Measurements from ENCODE around the gene ASB13. TPM values are rescaled to one million over a fixed set of nuclear protein-coding genes. Genes with fewer than 3 reads are reported as not detected.
A peak's percentile ranks its signal among the peaks of the same experiment; 100 is the strongest.

Gene ASB13
- total and polyA plus RNA-seq, 2 donors (not counting 1 experiment from before 2014, with no cell fraction given), result 5.4 to 15.4 TPM

- no peaks in the 10 kb centered on the region for H3K27me3 ChIP-seq (ENCODE audit: control insufficient read depth, insufficient read depth, low read length)
- DNase-seq (ENCODE audit: low read depth in 2 of 2), result no peak
- no peak overlapping the region for H3K4me3 ChIP-seq (replicated peaks in 1 of 4; ENCODE audit: control extremely low read depth in 1 of 4, insufficient read depth in 1 of 4, low read depth in 3 of 4, low read length in 4 of 4)
- TF ChIP-seq, protein P1, sequence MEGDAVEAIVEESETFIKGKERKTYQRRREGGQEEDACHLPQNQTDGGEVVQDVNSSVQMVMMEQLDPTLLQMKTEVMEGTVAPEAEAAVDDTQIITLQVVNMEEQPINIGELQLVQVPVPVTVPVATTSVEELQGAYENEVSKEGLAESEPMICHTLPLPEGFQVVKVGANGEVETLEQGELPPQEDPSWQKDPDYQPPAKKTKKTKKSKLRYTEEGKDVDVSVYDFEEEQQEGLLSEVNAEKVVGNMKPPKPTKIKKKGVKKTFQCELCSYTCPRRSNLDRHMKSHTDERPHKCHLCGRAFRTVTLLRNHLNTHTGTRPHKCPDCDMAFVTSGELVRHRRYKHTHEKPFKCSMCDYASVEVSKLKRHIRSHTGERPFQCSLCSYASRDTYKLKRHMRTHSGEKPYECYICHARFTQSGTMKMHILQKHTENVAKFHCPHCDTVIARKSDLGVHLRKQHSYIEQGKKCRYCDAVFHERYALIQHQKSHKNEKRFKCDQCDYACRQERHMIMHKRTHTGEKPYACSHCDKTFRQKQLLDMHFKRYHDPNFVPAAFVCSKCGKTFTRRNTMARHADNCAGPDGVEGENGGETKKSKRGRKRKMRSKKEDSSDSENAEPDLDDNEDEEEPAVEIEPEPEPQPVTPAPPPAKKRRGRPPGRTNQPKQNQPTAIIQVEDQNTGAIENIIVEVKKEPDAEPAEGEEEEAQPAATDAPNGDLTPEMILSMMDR (conservative IDR thresholded peaks at IDR 0.05 in 1 of 2, IDR thresholded peaks at IDR 0.05 in 1 of 2; ENCODE audit: low read depth in 1 of 2, low read length in 2 of 2), result peak in 1 of 2 donors; percentile 12
- no peak for TF ChIP-seq EZH2 (IDR thresholded peaks at IDR 0.05; ENCODE audit: low read length, missing control alignments)
- H3K9me3 ChIP-seq (ENCODE audit: control insufficient read depth, insufficient read depth, low read depth, low read length), result no peaks in the 10 kb centered on the region
- H3K27ac ChIP-seq (ENCODE audit: insufficient read depth, low read length), result no peak overlapping the region
- no peaks in the 10 kb centered on the region for H3K36me3 ChIP-seq (ENCODE audit: control insufficient read depth, insufficient read depth, low read length)
- H3K4me1 ChIP-seq (ENCODE audit: control insufficient read depth, extremely low read depth, insufficient read depth, low read length), result peaks cover 8% of the 10 kb centered on the region
- H4K20me1 ChIP-seq (ENCODE audit: control insufficient read depth, extremely low read depth, insufficient read depth, low read length), result no peaks in the 10 kb centered on the region
- H3K9ac ChIP-seq (ENCODE audit: insufficient read depth, low read length), result no peak overlapping the region
- no peak overlapping the region for H2AFZ ChIP-seq (ENCODE audit: low read length)
- H3K4me2 ChIP-seq (ENCODE audit: extremely low read depth, insufficient read depth, low read length), result no peak overlapping the region
- H3K79me2 ChIP-seq (ENCODE audit: control insufficient read depth, insufficient read depth, low read length), result no peaks in the 10 kb centered on the region
These were observed 2.5 kb downstream of the ASB13 start for GRCh38 chr10:5663692-5664427.

DNA sequence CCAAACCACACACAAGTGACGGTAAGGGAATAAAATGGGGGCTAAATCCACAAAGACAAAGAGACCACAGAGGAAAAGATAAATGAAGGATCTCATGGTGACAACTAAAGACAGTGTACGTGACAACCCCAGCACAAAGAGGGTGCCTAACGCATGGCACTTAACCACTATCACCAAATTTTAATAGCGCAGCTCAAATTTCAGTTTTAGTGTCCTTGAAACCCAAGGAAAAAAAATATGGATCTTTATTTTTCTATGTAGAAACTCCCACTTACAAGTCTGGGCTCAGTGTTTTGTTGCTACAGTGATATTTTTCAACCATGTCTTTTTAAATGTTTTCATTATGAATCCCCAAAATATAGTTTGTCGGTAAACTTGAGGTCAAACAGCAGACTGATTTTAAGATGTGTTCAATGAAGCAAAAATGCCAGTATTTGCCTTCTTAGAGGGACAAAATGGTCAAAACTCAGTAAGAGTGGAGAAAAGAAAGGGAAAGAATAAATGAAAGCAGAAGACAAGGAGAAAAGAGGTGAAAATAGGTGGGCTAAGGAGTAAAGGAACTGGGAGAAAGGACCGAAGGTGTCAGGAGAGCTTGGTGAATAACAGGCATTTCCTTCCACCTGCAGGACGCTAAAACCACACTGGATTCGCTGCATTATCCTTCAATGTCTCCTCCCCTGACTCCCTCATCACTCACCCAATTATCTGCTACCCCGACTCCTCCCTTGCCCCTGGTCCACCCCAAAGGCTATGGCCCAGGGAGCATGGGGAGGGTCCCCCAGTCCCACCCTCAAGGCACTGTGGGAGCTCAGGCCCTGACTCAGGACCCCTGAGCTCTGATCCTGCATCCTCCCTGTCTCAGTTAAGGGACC is 3.5 kb downstream of the ASB13 start:
- Histone ChIP-seq H3K79me2 (ENCODE audit: control insufficient read depth, insufficient read depth, low read length) (no peaks in the 10 kb centered on the region), H3K36me3 (ENCODE audit: control insufficient read depth, insufficient read depth, low read length) (no peaks in the 10 kb centered on the region), H3K4me1 (ENCODE audit: control insufficient read depth, extremely low read depth, insufficient read depth, low read length) (peaks cover 8% of the 10 kb centered on the region), H3K4me3 (replicated peaks in 1 of 4; ENCODE audit: control extremely low read depth in 1 of 4, insufficient read depth in 1 of 4, low read depth in 3 of 4, low read length in 4 of 4) (no peak overlapping the region), H2AFZ (ENCODE audit: low read length) (no peak overlapping the region), H4K20me1 (ENCODE audit: control insufficient read depth, extremely low read depth, insufficient read depth, low read length) (no peaks in the 10 kb centered on the region), H3K4me2 (ENCODE audit: extremely low read depth, insufficient read depth, low read length) (no peak overlapping the region), H3K9me3 (ENCODE audit: control insufficient read depth, insufficient read depth, low read depth, low read length) (no peaks in the 10 kb centered on the region), H3K27me3 (ENCODE audit: control insufficient read depth, insufficient read depth, low read length) (no peaks in the 10 kb centered on the region), H3K9ac (ENCODE audit: insufficient read depth, low read length) (no peak overlapping the region), H3K27ac (ENCODE audit: insufficient read depth, low read length) (no peak overlapping the region)
- DNase-seq (ENCODE audit: low read depth in 2 of 2), result no peak
- TF ChIP-seq, protein P1 (conservative IDR thresholded peaks at IDR 0.05 in 1 of 2, IDR thresholded peaks at IDR 0.05 in 1 of 2; ENCODE audit: low read depth in 1 of 2, low read length in 2 of 2), result no peak
- no peak for TF ChIP-seq EZH2 (IDR thresholded peaks at IDR 0.05; ENCODE audit: low read length, missing control alignments)

DNA sequence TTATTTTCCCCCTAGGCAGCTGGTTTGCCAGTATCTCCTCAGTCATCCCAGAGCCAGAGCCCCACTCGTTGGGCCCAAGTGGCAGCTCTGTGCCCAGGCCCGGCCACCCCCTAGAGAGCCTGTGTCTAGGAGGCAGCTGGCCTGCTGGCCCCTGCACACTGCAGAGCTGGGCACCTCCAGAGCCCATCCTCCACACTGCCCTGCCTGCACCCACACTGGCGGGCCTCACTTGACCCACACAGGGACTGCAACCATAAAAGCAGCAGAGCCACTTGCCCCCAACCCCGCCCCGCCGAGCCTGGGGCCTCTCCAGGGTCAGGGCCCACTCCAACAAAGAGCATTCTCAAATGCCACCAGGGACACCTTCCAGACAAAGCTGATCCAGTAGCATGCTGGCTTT is 5.4 kb downstream of the ASB13 start:
- no peak for TF ChIP-seq EZH2 (IDR thresholded peaks at IDR 0.05; ENCODE audit: low read length, missing control alignments)
- TF ChIP-seq, protein P1 (conservative IDR thresholded peaks at IDR 0.05 in 1 of 2, IDR thresholded peaks at IDR 0.05 in 1 of 2; ENCODE audit: low read depth in 1 of 2, low read length in 2 of 2), result no peak
- Histone ChIP-seq H3K9ac (ENCODE audit: insufficient read depth, low read length) (no peak overlapping the region), H3K4me1 (ENCODE audit: control insufficient read depth, extremely low read depth, insufficient read depth, low read length) (peaks cover 3% of the 10 kb centered on the region), H3K4me2 (ENCODE audit: extremely low read depth, insufficient read depth, low read length) (no peak overlapping the region), H4K20me1 (ENCODE audit: control insufficient read depth, extremely low read depth, insufficient read depth, low read length) (no peaks in the 10 kb centered on the region), H3K4me3 (replicated peaks in 1 of 4; ENCODE audit: control extremely low read depth in 1 of 4, insufficient read depth in 1 of 4, low read depth in 3 of 4, low read length in 4 of 4) (no peak overlapping the region), H3K79me2 (ENCODE audit: control insufficient read depth, insufficient read depth, low read length) (no peaks in the 10 kb centered on the region), H3K36me3 (ENCODE audit: control insufficient read depth, insufficient read depth, low read length) (no peaks in the 10 kb centered on the region), H3K9me3 (ENCODE audit: control insufficient read depth, insufficient read depth, low read depth, low read length) (no peaks in the 10 kb centered on the region), H2AFZ (ENCODE audit: low read length) (no peak overlapping the region), H3K27me3 (ENCODE audit: control insufficient read depth, insufficient read depth, low read length) (no peaks in the 10 kb centered on the region), H3K27ac (ENCODE audit: insufficient read depth, low read length) (no peak overlapping the region)
- no peak for DNase-seq (ENCODE audit: low read depth in 2 of 2)
